IMR-90 (cell line): ENCODE measurements around the gene GDF10.

Experiments
- CTCF ChIP-seq: conservative IDR thresholded peaks from 2 replicates; pipeline ENCODE4 v1.5.1; 2012; ENCODE audit warnings: mild to moderate bottlenecking, low read depth, low read length, improper control_type of control experiment
- MAZ ChIP-seq: IDR thresholded peaks from 2 replicates; pipeline ENCODE4 v1.6.1; 2012; ENCODE audit warnings: low read depth, mild to moderate bottlenecking, low read length, improper control_type of control experiment, moderate library complexity, borderline replicate concordance
- MXI1 ChIP-seq: IDR thresholded peaks from 2 replicates; pipeline ENCODE4 v1.6.1; 2012; ENCODE audit warnings: low read depth, mild to moderate bottlenecking, low read length, moderate library complexity, borderline replicate concordance
- POLR2A ChIP-seq: IDR thresholded peaks from 2 replicates; pipeline ENCODE4 v1.6.1; 2012; ENCODE audit warnings: mild to moderate bottlenecking, low read depth, low read length
- RFX5 ChIP-seq: IDR thresholded peaks from 2 replicates; pipeline ENCODE4 v1.8.0; 2012; ENCODE audit warnings: low read depth, mild to moderate bottlenecking, low read length, moderate library complexity

- TF ChIP-seq CTCF, result no peak
- no peak for TF ChIP-seq RFX5
- TF ChIP-seq MXI1, result no peak
- TF ChIP-seq POLR2A, result no peak
- TF ChIP-seq MAZ, result no peak
Measured at GRCh38 chr10:47257396-47258120, 42.4 kb upstream of the GDF10 start.
